NCI-H146 treated with DMSO at 0.1 percent for 48 hours (cell line): ENCODE measurements around the gene ARNT2.

Experiments used
- DNase-seq: peaks from one replicate; lab custom pipeline; 2025; ENCODE audit not compliant: unreplicated experiment; lab: John Stamatoyannopoulos, UW

ARNT2 gene

DNA sequence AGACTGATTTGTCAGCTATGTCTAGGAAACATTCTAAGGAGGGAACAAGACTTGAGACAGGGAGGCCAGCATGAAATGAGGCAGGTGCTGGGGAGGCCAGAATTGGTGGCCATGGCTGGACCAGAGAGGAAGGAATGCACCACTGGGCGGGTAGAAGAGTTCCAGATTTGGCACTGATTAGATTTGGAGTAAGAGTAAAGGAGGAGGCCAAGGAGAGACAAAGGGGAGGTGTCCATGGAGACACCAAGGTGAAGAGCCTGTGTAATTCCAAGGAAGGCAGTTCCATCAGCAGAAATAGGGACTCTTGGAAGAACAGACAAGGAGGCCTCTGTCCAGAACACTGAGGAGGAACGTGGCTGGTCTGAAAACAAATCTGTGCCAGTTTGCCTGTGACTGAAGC is 1.8 kb downstream of the ARNT2 start:
- no peak for DNase-seq

DNA sequence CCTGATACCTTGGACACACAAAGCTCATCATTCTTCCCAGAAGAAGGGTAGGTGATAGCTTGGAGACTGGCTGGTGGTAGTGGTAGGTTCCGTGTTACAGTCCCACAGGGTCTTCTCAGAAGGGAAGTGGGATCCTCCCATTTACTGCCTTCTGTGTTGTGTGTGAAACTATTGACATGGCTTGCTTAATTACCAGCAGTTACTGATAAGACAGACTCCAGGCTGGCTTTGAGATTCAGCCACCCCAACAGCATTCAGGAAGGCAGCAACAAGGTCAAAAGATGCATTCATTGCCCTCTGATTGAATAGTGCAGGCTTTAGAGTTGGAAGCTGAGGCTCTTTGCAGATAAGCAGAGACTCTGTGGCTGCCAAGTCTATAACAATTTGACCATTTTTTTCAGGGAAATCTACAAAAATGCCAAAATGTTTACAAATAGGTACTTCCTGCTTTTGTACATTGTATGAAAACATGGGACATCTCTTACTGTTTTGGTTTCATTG is 7.7 kb downstream of the ARNT2 start:
- DNase-seq: peak; percentile 5

DNA sequence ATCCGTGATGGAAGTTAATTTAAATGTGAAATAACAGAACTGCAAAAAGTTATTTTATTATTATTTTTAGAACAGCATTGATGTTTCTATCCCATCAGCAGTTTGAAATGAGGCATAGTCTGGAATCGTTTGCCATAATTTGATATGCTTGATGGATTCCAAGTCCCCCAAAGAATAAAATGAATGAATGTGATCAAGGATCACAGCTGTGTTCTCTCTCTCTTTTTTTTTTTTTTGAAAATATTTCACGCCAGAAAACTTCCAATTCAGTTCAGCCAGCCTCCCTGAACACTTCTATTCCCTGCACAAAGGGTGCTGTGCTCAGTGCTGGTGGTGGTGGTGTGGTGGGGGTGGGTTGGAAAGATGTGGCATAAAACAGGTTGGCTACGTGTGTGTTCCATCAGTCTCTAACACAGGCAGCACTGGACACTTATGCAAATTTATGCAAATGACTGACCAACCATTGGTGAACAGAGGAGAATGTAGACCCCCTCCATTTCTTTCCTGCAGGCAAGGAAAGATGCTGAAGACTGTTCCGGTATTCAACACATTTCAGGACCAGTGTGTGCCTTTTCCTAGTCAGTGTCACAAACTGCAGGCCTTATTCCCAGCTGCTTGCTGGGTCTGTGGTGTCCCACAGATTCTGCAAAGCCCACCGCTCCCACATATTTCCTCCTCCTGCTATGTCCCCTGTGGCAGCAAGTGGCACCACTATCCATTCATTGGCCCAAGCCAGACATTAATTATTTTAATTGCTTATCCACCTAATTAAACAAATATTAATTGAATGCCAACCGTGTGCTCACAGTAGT is 10.6 kb downstream of the ARNT2 start:
- DNase-seq: peak; percentile 21

DNA sequence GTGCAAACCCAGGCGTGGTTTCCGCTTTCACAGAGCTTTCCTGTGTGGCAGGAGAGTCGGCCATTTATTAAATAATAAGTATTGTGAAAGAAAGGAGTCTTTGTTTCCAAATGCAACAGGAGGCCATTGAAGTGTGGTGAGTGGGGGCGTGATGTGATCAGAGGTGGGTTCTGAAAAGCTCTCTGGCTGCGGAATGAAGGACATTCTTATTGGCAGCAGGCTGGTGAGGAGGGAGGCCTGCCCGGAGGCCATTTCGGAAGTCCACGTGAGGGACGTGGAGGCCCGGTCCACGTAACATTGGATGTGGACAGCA is 11.1 kb downstream of the ARNT2 start:
- DNase-seq: no peak

DNA sequence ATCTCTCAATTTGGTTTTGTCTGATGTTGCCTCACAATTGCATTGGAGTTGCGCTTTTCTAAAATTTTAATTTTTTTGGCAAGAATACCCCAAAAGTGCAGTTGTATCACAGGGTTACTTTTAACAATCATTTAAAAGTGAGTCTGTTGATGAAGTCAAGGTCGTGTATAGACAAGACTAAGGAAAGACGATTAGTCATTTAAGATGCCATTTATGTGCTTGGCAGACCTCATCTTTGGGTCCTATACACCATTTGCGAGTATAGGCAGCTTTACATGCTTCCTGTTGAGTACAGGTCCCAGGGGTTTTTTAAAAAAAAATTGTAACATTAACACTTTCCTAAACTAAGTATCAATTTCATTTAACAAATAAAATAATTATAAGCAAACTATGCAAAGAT is 12.5 kb downstream of the ARNT2 start:
- no peak for DNase-seq

DNA sequence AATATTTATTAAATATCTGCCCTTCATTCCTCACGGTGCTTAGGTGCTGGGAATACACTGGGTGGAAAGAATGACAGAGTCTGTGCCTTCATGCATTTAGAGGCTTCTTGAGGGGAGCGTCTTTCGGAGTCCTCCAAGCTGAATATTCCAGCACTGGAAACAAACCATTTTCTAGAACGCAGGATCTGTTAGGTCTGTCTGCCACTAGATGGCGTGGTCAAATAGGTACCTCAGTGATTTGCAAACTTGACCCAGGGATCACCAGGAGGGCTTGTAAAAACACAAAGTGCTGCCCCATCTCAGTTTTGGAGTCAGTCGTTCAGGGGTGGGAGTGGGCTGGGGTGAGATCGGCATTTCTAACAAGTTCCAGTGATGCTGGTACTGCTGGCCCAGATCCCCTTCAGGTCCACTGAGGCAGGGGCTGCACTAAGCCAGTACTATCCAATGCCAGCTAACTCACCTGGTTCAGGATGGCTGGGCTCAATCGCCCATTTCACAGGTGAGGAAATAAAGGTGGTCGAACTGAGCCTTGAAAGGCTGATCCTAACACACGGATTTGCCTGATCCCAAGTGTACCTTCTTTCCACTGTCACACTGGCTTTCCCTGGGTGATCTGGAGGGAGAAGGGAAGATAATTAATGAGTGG is 14.8 kb downstream of the ARNT2 start:
- peak; percentile 8 for DNase-seq

DNA sequence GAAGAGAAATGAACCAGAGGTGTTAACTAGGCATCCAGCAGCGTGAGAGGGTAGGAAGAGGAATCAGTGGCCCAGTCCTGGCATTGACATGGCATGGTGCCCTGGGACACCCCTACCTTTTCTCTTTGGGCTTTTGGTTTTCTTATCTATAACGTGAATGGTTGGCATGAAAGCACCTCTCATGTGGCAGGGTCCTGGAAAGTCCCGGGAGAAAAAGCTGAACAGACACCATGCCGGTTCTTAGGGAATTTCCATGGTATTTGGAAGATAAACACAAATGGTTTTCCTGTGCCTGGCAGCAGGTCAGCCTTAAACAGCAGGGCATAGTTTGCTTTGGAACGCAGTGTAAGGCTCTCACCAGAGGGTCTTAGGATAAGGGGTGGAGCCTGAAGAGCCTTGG is 15.4 kb downstream of the ARNT2 start:
- no peak for DNase-seq

DNA sequence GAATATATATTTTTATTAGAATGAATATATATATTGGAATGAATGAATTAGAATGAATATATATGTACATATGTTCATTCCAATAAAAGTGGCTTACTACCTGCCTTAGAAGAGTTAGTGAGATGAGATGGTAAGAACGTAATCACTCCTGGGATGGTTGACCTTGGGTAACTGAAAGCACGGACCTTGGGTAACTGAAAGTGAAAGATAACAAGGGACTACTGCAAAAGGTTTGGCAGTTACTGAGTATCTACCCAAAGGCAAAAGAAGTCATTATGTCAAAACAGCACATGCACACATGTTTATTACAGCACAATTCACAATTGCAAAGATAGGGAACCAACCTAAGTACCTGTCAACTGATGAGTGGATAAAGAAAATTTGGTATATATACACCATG is 16.5 kb downstream of the ARNT2 start:
- no peak for DNase-seq

DNA sequence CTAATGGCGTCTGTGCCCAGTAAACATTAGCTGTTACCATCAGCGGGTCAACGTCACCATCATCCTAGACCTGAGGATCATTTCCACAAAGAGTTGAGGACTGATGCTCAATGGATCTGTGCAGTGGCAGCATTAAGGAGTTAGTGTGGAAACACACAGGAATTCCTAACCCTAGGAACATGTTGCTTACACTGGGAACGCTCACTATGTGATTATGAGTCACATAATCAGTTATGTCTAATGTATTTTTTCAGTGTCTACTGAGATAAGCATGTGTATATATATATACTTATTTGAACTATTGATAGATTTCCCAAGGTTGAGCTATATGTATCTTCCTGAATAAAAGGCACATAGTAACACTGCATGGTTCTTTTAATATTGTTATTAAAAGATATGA is 19.0 kb downstream of the ARNT2 start:
- DNase-seq: no peak

DNA sequence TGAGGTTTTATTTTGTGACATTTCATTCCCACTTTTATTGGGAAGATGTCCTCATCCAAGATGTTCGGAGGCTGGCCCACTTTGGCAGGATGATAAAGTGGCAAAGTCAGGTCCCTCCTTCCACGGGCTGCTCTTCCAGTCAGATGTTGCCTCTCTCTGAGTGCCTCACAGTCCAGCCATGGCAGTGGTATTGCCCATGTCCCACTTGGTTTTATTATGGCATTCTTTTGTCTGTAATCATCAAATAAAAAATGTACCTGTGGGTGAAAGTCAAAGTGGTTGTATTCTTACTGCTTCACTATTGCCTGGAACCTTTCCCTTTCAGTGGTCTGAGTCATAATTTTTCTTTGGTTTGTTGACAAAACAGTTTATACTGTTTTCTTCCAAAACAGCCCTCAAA is 20.2 kb downstream of the ARNT2 start:
- no peak for DNase-seq

DNA sequence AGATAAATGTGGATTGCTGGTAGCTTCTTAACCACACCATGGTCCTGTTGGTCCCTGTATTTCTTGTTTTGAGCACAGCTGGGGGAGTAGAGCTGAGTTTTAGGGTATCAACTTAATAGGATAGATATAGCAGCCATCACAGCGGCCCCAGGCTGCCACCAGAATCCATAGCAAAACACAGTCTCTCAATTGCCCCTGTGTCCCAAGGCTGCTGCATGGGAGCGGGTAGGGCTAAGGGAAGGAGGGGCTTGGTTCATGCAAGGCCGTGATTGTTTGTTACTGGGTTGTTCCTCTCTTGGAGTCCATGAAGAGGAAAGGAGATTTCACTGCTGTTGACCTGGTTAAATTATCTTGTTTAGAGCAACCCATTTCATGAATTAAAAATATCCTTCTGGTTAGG is 22.1 kb downstream of the ARNT2 start:
- no peak for DNase-seq

DNA sequence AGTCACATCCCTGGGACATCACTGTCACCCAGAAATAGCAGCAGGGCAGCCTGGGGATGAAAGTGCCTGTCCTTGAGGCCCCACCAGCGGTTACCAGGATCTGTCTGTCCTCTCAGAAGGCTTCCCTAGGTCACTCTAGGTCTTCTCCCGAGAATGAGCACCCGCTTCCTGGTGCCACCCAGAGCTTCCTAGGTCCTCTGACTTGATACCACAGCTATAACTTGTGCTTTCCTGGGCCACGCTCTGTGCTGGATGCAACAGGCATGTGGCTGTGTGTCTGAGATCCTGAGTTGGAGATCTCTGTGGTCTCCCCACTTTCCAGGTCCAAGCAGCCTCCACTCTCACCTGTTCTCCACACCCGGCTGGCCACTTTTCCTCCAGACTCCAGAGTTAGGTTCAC is 25.8 kb downstream of the ARNT2 start:
- DNase-seq: no peak

DNA sequence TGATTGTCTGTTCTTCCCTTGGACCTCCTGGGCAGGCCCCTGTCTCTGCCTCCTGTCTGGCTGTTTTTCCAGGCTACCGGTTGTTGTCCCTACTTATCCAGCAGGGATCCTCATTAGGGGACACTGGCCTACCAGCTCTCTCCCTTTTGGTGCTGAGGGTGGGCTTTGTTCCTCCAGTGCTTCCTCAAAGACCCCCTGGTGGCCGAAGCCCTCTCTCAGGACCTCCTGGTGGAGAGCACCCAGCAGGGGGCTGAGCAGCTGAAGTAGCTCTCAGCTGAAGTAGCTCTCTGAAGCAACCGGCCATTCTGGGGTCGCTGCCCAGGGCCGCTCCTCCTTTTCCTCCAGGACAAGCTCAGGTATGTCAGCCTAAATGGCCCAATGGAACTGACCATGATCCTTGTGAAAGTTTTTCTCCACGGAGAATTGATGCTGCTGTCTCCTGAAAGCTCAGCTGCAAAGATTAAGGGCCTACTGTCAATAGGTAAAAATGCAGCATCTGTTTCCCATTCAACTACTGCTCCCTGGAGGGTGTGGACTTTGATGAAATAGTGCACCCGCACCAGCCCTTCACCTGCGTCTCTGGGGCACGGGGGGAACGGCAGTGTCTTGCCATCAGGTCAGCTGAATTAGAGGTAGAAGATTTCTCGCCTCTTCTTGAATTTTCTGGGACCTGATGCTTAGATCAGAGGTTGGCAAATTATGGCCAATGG is 27.6 kb downstream of the ARNT2 start:
- peak; percentile 59 for DNase-seq

DNA sequence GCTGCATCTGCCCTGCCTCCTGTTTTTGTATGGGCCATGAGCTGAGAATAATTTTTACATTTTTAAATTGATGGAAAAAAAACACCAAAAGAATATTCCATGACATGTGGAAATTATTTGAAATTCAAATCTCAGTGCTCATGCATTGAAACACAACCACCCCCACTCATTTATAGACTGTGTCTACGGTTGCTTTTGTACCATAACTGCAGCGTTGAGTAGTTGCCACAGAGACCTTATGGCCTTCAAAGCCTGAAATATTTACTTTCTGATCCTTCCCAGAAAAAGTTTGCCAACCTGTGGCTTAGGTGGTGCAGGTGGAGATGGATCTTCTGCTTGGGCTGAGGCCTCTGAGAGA is 28.1 kb downstream of the ARNT2 start:
- no peak for DNase-seq

DNA sequence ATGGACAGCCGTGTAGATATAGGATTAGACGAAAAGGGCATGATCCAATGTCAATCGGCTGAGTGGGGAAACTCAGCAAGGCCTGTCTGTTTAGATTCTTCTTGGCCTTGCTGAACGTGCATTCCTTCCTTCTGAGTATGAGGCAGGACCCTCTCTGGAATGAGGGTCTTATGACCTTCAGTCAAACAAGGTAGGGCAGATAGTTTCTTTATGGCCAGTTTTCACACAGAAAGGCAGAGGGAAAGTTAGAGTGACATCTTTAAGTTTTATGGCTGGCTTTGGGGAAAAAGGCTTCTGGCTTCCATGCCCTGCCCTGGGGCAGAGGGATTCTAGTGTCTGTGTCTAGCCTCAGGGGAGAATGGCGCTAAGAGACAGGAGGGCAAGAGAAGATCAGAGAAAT is 29.7 kb downstream of the ARNT2 start:
- DNase-seq: no peak

DNA sequence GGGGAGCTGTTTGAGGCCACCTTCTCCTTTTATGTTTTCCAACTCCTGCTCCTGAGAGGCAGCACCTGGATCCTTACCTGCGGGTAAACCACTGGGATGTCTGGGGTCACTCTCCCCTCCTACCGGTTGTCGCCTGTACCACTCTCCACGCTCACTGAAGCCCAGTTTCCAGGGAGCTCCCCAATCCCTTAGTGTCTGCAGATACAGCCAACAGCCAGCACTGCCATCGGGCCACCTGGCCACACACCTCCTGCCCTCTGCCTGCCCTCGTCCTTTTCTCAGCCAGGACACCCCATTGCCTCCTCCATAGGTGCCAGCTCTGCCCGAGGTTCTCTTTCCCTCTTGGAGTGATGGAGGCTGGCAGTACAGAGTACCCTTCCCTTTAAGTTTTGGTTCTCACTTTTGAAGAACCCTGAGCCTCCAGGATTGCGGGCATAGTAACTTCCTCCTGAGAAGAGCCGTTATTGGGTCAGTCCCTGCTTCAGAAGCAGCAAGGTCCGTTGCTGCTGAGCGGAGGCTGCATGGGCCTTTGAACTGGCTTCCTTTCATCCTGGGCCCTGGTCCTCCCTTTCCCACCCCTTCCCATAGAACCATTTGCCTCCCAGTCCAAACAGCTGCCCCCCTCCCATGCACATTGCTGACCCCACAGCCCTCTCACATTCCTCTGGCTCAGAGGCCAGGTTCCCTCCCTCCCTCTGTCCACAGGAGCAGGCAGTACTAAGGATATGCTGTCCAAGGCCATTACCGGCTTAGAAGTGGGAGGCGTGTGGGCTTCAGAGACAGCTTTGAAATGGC is 30.9 kb downstream of the ARNT2 start:
- DNase-seq: no peak

DNA sequence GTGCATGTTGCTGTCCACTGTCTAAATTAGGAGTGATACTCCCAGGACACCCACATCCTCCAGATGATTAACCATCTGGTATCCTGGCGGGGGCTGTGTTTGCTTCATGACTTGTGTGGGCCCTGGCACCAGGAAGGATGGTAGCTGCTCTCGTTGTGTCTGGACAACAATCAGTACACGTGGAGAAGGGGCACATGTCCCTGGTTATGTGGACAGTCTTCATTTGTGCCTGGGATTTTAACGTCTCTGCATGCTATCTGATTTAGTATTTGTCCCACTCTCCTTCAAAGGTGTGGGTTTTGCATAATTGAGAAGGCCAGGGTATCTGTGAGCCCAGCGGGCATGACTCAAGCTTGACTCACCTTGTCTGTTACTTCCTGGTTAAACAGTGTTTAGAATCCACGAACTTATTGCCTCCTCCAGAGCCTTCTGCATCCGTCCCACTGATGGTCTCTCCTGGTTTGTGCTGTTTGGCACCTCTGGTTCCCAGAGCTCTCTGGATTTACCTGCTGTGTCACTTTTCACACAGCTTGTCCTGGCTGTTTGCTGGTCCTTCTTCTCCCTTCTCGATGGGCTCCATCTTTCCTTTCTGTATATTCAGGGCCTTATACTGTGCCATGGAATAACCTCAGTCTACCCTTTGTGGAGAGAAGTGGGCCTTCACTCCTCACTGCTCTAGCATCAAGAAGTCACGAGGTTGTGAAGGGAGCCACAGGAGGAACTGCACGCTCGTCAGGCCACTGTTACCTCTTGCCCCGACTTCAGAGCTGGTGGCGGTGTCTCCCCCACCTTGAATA is 32.5 kb downstream of the ARNT2 start:
- no peak for DNase-seq

DNA sequence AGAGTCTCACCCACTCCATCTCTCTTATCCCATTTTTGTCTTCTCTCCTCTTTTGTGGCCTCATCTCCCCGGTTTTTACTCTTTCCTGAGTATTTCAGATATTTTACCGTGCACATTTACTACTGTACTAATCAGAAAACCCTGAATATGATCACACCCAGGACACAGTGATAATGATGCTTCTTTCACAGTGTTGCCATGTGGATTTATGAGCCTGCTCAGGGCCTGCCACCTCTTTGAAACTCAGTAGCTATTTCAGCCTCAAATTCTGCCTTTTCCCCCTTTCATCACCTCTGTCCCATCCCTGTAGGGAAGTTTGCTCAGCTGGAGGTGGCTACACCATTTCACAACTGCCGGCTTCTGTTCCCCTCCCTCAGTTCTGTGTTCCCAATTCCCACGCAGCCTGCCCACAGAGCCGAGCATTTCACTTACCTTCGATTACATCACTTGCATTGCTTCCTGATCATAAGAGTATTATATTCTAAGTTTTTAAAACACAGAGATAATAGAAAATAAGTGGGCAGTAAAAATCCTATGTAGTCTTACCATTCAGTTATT is 33.2 kb downstream of the ARNT2 start:
- no peak for DNase-seq

DNA sequence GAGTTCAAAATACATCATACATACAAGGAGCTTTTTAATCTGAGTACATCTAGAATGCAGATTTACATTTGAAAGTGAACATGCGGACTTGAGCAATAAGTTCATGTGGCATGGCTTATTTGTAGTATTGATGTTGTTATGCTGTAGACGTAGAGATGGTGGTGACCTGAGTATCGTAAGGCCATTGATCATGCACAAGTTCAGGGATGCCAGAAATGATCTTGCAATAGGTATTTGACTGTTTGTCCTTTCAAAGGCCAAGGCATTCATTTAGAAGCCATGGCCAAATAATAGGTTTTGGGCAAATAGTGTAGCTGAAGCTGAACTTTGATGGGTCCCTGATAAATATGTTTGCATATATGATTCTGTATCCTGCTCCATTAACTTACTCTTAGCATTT is 35.0 kb downstream of the ARNT2 start:
- no peak for DNase-seq

DNA sequence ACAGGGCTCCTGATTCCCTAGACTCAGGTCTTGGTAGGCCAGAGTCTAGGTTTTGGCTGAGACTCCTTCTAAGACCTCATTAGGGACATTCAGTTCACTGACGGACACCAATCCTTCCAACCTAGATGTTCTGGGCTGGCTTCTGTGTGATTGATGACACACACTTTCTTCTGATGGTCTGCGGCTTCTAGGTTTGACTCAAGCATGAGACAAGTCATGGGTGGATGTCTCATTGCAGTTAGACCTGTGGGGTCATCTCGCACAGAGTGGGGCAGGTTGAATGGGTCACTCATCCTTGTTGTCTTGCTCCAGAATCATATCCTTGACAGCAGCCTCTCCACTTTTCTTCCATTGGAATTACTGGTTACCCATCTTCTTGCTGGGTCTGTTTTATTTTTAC is 35.8 kb downstream of the ARNT2 start:
- no peak for DNase-seq
